ENCODE measurements around the gene C19orf38.

Gene C19orf38

DNA sequence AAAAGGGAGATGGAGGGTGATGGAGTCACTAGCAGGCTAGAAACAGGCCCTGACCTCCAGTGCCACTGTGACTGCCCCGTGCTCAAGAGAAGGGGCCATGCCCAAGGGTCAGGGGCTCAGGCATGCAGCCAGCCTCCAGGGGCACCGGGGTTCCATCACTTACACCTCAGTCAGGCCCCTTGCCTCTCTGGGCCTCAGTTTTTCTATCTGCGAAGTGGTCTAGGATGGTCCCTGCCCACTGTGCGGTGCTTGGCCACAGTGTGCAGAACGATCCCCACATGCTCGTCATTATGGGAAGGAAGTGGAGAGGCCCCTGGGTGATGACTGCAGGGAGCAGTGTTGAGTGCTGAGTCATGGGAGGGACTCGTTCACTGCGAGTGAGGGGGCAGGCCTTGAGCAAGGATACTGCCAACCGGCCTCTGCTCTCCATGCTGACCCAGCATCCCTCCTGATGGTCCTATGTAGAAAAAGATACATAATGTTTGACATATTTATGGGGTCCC, 35.3 kb upstream of the C19orf38 start:
- H3K27me3 ChIP-seq (ENCODE audit: low read depth, low read length): no peaks in the 10 kb centered on the region

DNA sequence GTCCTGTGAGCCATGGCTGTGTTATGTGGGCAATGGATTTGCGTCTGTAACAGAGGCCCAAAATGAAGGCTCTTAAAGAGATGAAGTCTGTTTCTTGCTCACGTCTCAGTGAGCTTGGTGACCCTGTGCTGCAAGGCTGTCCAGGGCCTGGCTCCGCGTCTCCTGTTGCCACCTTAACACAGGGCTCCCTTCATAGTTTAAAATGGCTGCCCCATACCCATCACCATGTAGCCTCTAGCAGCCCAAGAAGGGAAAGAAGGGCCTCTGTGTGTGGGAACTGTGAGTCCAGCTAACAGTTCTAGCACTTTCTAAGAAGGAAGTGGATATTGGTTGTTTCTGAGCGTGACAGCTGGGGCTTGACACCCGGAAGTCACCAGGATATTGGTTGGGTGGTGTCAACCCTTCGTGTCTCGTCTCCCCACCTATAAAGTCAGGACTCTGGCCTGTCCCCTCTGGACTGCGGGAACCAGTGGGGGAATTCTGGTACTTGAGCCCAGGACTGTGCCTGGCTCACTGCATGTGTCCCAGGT, 33.1 kb upstream of the C19orf38 start:
- no peak overlapping the region for H3K4me3 ChIP-seq (ENCODE audit: low read depth in 1 of 2, low read length in 2 of 2)
- H3K36me3 ChIP-seq (ENCODE audit: control insufficient read depth in 1 of 2, insufficient read depth in 2 of 2, low read length in 2 of 2): peaks cover 25 to 71% of the 10 kb centered on the region in 2 donors
- no peaks in the 10 kb centered on the region for H3K27me3 ChIP-seq (ENCODE audit: low read depth, low read length)
- H3K9me3 ChIP-seq (ENCODE audit: control insufficient read depth in 1 of 2, low read length in 2 of 2): no peaks in the 10 kb centered on the region
- H3K27ac ChIP-seq (ENCODE audit: low read length): no peak overlapping the region
- no peaks in the 10 kb centered on the region for H3K4me1 ChIP-seq (ENCODE audit: control insufficient read depth in 1 of 2, insufficient read depth in 2 of 2, low read length in 2 of 2)

More for the DNA sequence above, 35.3 kb upstream of the C19orf38 start:
- Histone ChIP-seq H3K36me3 (ENCODE audit: control insufficient read depth in 1 of 2, insufficient read depth in 2 of 2, low read length in 2 of 2) (peaks cover 23 to 79% of the 10 kb centered on the region in 2 donors), H3K4me3 (ENCODE audit: low read depth in 1 of 2, low read length in 2 of 2) (no peak overlapping the region), H3K4me1 (ENCODE audit: control insufficient read depth in 1 of 2, insufficient read depth in 2 of 2, low read length in 2 of 2) (no peaks in the 10 kb centered on the region), H3K27ac (ENCODE audit: low read length) (no peak overlapping the region), H3K9me3 (ENCODE audit: control insufficient read depth in 1 of 2, low read length in 2 of 2) (no peaks in the 10 kb centered on the region)

GRCh38 chr19:10815969-10816644, 32.1 kb upstream of the C19orf38 start:
- no peaks in the 10 kb centered on the region for H3K27me3 ChIP-seq (ENCODE audit: low read depth, low read length)
- peaks cover 31 to 70% of the 10 kb centered on the region in 2 donors for H3K36me3 ChIP-seq (ENCODE audit: control insufficient read depth in 1 of 2, insufficient read depth in 2 of 2, low read length in 2 of 2)
- no peaks in the 10 kb centered on the region for H3K9me3 ChIP-seq (ENCODE audit: control insufficient read depth in 1 of 2, low read length in 2 of 2)
- H3K4me1 ChIP-seq (ENCODE audit: control insufficient read depth in 1 of 2, insufficient read depth in 2 of 2, low read length in 2 of 2): no peaks in the 10 kb centered on the region
- H3K27ac ChIP-seq (ENCODE audit: low read length): peak overlapping the region; percentile 39
- H3K4me3 ChIP-seq (ENCODE audit: low read depth in 1 of 2, low read length in 2 of 2): peak overlapping the region in 1 of 2 donors; percentile 33

- H3K36me3 ChIP-seq (ENCODE audit: control insufficient read depth in 1 of 2, insufficient read depth in 2 of 2, low read length in 2 of 2): peaks cover 30 to 71% of the 10 kb centered on the region in 2 donors
- no peaks in the 10 kb centered on the region for H3K9me3 ChIP-seq (ENCODE audit: control insufficient read depth in 1 of 2, low read length in 2 of 2)
- H3K4me3 ChIP-seq (ENCODE audit: low read depth in 1 of 2, low read length in 2 of 2): peak overlapping the region in 1 of 2 donors; percentile 33
- no peaks in the 10 kb centered on the region for H3K4me1 ChIP-seq (ENCODE audit: control insufficient read depth in 1 of 2, insufficient read depth in 2 of 2, low read length in 2 of 2)
- no peaks in the 10 kb centered on the region for H3K27me3 ChIP-seq (ENCODE audit: low read depth, low read length)
- peak overlapping the region; percentile 39 for H3K27ac ChIP-seq (ENCODE audit: low read length)
Measured at GRCh38 chr19:10816691-10817090, 31.5 kb upstream of the C19orf38 start.

DNA sequence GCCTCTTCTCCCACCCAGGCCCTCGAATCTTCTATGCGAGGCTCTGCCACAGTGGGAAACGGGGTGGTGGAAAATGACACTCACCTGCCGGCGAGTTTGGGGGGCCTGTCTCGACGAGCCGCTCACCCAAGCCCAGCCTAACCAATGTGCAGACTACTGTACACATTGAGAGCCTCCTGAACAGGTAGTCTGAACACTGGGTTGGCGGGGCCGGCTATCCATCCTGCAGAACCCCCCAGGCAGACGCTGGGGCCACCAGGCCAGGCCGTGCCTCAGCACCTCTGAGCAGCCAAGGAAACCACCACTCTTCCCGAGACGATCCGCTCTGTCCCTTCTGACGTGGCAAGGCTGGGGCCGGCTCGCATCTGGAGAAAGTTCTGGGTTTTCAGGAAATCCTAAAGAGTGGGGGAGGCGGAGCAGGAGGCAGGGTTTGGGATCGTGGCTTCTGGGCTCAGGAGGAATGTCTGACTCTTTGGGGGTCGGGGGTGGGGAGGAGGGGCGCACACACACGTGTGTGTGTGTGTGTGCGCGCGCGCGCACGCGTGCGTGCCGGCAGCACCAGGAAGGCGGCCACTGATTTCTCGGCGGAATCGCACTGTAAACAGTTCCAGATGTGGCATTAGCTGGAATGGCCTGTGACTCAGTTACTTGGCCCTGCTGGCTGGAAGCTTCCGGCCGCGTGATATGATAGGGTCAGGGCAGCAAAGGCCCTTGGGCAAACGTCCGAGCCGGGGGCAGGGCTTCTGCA, 30.8 kb upstream of the C19orf38 start:
- peaks cover 26 to 66% of the 10 kb centered on the region in 2 donors for H3K36me3 ChIP-seq (ENCODE audit: control insufficient read depth in 1 of 2, insufficient read depth in 2 of 2, low read length in 2 of 2)
- no peaks in the 10 kb centered on the region for H3K4me1 ChIP-seq (ENCODE audit: control insufficient read depth in 1 of 2, insufficient read depth in 2 of 2, low read length in 2 of 2)
- no peaks in the 10 kb centered on the region for H3K9me3 ChIP-seq (ENCODE audit: control insufficient read depth in 1 of 2, low read length in 2 of 2)
- H3K4me3 ChIP-seq (ENCODE audit: low read depth in 1 of 2, low read length in 2 of 2): peak overlapping the region in 1 of 2 donors; percentile 33
- no peaks in the 10 kb centered on the region for H3K27me3 ChIP-seq (ENCODE audit: low read depth, low read length)
- peak overlapping the region; percentile 39 for H3K27ac ChIP-seq (ENCODE audit: low read length)

- Histone ChIP-seq H3K9me3 (ENCODE audit: control insufficient read depth in 1 of 2, low read length in 2 of 2) (no peaks in the 10 kb centered on the region), H3K4me1 (ENCODE audit: control insufficient read depth in 1 of 2, insufficient read depth in 2 of 2, low read length in 2 of 2) (no peaks in the 10 kb centered on the region), H3K36me3 (ENCODE audit: control insufficient read depth in 1 of 2, insufficient read depth in 2 of 2, low read length in 2 of 2) (peaks cover 28 to 60% of the 10 kb centered on the region in 2 donors), H3K27me3 (ENCODE audit: low read depth, low read length) (no peaks in the 10 kb centered on the region), H3K27ac (ENCODE audit: low read length) (no peak overlapping the region), H3K4me3 (ENCODE audit: low read depth in 1 of 2, low read length in 2 of 2) (no peak overlapping the region)
Measured at GRCh38 chr19:10818301-10819123, 29.7 kb upstream of the C19orf38 start.

DNA sequence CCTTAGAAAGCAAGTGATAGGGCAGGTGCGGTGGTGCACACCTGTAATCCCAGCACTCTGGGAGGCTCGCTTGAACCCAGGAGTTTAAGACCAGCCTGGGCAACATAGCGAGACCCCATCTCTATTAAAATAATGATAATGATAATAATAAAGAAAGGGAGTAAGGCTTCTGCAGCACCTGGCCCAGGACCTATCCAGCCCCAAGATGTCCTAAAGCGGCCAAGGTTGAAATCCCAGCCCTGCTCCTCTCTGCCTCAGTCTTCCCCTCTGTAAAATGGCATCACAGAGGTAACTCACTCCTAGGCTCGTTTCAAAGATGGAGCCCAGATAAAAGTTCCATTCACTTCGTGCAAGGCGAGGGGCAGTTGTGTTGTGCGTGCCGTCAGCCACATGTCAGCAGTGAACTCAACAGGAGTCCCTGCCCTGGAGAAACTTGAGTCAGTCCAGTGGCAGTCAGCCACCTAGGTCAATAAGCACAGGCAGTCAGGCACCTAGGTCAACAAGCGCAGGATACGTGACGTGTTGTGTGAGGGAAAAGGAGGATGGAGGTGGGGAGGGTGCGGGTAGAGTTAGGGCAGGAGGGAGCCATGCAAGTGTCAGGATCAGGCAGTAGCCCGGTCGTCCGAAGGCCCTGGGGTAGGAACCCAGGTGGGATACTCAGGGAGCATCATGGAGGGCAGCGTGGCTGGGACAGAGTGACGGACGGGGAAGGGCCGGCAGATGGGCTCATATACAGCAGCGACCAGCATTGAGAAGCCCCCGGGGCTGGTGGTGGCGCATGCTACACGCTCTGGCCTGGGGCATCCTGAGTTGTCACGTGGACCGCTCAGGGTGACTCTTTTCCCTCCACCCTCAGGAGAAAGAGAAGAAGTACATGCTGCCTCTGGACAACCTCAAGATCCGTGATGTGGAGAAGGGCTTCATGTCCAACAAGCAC, 28.8 kb upstream of the C19orf38 start:
- Histone ChIP-seq H3K36me3 (ENCODE audit: control insufficient read depth in 1 of 2, insufficient read depth in 2 of 2, low read length in 2 of 2) (peaks cover 33 to 68% of the 10 kb centered on the region in 2 donors), H3K27ac (ENCODE audit: low read length) (no peak overlapping the region)

GRCh38 chr19:10820173-10820572, 28.0 kb upstream of the C19orf38 start:
- H3K27me3 ChIP-seq (ENCODE audit: low read depth, low read length): no peaks in the 10 kb centered on the region
- no peak overlapping the region for H3K27ac ChIP-seq (ENCODE audit: low read length)
- H3K36me3 ChIP-seq (ENCODE audit: control insufficient read depth in 1 of 2, insufficient read depth in 2 of 2, low read length in 2 of 2): peaks cover 35 to 69% of the 10 kb centered on the region in 2 donors
- no peak overlapping the region for H3K4me3 ChIP-seq (ENCODE audit: low read depth in 1 of 2, low read length in 2 of 2)
- H3K4me1 ChIP-seq (ENCODE audit: control insufficient read depth in 1 of 2, insufficient read depth in 2 of 2, low read length in 2 of 2): no peaks in the 10 kb centered on the region
- H3K9me3 ChIP-seq (ENCODE audit: control insufficient read depth in 1 of 2, low read length in 2 of 2): no peaks in the 10 kb centered on the region

More for the DNA sequence above, 28.8 kb upstream of the C19orf38 start:
- no peaks in the 10 kb centered on the region for H3K9me3 ChIP-seq (ENCODE audit: control insufficient read depth in 1 of 2, low read length in 2 of 2)
- no peaks in the 10 kb centered on the region for H3K27me3 ChIP-seq (ENCODE audit: low read depth, low read length)
- H3K4me1 ChIP-seq (ENCODE audit: control insufficient read depth in 1 of 2, insufficient read depth in 2 of 2, low read length in 2 of 2): no peaks in the 10 kb centered on the region
- no peak overlapping the region for H3K4me3 ChIP-seq (ENCODE audit: low read depth in 1 of 2, low read length in 2 of 2)

DNA sequence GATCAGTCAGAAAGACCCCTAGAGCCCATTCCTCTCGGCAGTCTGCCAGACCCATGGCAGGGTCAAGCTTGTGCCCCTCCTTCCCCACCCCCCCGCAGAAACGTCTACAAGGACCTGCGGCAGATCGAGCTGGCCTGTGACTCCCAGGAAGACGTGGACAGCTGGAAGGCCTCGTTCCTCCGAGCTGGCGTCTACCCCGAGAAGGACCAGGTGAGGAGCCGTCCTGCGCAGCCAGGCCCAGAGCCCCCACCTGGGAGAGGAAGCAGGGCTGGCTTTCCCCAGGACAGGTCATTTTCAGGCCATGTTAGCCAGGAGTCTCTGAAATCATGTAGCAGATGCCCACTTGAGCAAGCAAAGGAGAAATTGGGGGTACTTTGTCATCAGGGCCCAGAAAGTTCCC, 24.5 kb upstream of the C19orf38 start:
- no peak overlapping the region for H3K4me3 ChIP-seq (ENCODE audit: low read depth in 1 of 2, low read length in 2 of 2)
- H3K27me3 ChIP-seq (ENCODE audit: low read depth, low read length): no peaks in the 10 kb centered on the region
- H3K9me3 ChIP-seq (ENCODE audit: control insufficient read depth in 1 of 2, low read length in 2 of 2): no peaks in the 10 kb centered on the region
- H3K36me3 ChIP-seq (ENCODE audit: control insufficient read depth in 1 of 2, insufficient read depth in 2 of 2, low read length in 2 of 2): peaks cover 42 to 61% of the 10 kb centered on the region in 2 donors
- no peak overlapping the region for H3K27ac ChIP-seq (ENCODE audit: low read length)
- no peaks in the 10 kb centered on the region for H3K4me1 ChIP-seq (ENCODE audit: control insufficient read depth in 1 of 2, insufficient read depth in 2 of 2, low read length in 2 of 2)

DNA sequence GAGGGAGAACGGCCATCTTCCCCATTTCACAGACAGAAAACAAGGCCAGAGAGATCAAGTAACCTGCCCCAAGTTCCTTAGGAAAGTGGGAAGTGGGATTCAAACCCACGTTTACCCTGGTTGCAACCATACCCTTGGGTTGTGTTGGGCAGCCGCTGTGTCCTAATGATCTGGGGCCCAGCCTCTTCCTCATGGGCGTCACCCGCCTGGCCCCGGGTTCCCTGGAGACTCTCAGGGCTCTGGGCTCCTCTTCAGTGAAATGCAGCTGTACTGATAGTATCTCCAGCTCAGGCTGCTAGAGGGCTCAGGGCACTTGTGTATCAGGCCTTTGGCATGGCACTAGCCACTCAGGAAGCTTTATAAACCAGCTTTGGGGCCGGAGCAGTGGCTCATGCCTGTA, 22.0 kb upstream of the C19orf38 start:
- no peak overlapping the region for H3K4me3 ChIP-seq (ENCODE audit: low read depth in 1 of 2, low read length in 2 of 2)
- H3K36me3 ChIP-seq (ENCODE audit: control insufficient read depth in 1 of 2, insufficient read depth in 2 of 2, low read length in 2 of 2): peaks cover 28 to 69% of the 10 kb centered on the region in 2 donors
- H3K9me3 ChIP-seq (ENCODE audit: control insufficient read depth in 1 of 2, low read length in 2 of 2): no peaks in the 10 kb centered on the region
- H3K27me3 ChIP-seq (ENCODE audit: low read depth, low read length): no peaks in the 10 kb centered on the region
- no peaks in the 10 kb centered on the region for H3K4me1 ChIP-seq (ENCODE audit: control insufficient read depth in 1 of 2, insufficient read depth in 2 of 2, low read length in 2 of 2)
- no peak overlapping the region for H3K27ac ChIP-seq (ENCODE audit: low read length)

Data from muscle layer of duodenum (tissue), 2 donors.